NCI-H82 treated with DMSO at 0.1 percent for 48 hours (cell line): ENCODE measurements around the gene LYPD3.

Source experiments
- DNase-seq: peaks from one replicate; lab custom pipeline; 2025; ENCODE audit not compliant: unreplicated experiment; lab: John Stamatoyannopoulos, UW

Gene LYPD3

DNA sequence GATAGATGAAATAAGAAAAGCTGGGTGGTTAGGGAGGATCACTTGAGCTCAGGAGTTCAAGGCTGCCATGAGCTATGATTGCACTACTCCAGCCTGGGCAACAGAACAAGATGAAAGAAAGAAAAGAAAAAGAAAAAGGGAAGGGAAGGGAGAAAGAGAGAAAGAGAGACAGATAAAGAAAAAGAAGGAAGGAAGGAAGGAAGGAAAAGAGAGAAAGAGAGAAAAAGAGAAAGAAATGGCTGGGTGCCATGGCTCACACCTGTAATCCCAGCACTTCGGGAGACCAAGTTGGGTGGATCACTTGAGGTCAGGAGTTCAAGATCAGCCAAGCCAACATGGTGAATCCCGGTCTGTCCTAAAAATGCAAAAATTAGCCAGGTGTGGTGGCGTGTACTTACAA is 29.6 kb downstream of the LYPD3 start:
- no peak for DNase-seq

DNA sequence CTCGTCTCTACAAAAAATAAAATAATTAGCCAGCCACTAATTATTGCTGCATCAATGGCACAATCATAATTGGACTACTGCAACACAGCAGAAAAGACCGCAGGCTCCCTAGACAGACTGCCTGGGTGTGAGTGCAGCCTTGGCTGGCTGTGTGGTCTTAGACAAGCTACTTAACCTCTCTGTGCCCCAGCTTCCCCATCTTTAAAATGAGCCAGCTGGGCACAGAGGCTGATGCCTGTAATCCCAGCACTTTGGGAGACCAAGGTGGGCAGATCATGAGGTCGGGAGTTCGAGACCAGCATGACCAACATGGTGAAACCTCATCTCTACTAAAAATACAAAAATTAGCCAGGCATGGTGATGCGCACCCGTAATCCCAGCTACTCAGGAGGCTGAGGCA is 31.7 kb downstream of the LYPD3 start:
- DNase-seq = no peak

DNA sequence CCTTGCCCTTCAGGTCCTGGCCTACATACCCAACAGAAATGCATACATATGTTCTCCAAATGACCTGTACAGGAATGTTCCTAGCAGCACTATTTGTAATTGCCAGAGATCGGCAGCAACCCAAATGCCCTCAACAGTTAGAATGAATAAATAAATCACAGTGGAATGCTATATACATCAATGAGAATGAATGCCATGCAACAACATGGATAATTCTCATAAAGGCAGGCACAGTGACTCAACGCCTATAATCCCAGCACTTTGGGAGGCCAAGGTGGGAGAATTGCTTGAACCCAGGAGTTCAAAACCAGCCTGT is 32.1 kb downstream of the LYPD3 start:
- DNase-seq = no peak

DNA sequence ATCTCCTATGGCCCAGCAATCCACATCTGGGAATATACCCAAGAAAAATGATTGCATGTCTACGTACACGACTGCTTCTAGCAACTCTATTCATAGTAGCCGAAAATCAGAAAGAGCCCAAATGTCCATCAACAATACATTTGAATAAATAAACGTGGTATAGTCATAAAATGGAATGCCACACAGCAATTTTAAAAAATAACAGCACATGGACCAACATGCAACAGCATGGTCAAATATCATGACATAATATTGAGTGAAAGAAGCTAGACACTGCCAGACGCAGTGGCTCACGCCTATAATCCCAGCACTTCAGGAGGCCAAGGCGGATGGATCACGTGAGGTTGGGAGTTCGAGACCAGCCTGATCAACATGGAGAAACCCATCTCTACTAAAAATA is 34.4 kb downstream of the LYPD3 start:
- DNase-seq = no peak

DNA sequence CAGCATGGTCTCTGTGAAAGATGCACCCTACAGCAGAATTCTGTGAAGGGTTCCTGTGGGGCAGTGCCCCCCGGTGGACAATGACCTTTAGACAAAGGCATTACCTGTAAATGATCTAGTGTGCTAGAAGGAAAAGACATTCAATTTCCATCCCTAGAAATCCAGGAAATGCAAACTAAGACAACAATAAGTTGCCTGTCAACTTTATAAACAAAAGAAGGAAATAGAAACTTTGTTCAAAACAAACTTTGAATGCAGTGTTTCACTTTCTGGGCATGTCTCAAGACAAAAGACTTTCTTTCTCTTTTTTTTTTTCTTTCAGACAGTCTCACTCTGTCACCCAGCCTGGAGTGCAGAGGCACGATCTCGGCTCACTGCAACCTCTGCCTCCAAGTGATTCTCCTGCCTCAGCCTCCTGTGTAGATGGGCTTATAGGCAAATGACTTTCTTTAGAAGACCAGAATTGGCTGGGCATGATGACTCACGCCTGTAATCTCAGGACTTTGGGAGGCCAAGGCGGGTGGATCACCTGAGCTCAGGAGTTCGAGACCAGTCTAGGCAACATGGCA is 35.2 kb downstream of the LYPD3 start:
- no peak for DNase-seq

DNA sequence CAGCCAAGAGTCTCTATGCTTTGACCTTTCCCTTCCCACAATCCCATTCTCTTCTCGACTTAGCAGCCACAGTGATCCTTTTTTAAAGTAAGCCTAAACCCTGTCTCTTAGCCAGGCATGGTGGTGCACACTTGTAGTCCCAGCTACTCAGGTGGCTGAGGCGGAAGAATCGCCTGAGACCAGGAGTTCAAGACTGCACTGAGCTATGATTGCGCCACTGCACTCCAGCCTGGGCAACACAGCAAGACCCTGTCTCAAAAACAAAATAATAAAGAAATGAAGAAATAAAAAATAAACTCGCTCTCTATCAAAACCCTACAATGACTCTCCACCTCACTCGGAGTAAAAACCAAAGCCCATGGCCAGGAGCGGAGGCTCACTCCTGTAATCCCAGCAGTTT is 36.0 kb downstream of the LYPD3 start:
- no peak for DNase-seq

DNA sequence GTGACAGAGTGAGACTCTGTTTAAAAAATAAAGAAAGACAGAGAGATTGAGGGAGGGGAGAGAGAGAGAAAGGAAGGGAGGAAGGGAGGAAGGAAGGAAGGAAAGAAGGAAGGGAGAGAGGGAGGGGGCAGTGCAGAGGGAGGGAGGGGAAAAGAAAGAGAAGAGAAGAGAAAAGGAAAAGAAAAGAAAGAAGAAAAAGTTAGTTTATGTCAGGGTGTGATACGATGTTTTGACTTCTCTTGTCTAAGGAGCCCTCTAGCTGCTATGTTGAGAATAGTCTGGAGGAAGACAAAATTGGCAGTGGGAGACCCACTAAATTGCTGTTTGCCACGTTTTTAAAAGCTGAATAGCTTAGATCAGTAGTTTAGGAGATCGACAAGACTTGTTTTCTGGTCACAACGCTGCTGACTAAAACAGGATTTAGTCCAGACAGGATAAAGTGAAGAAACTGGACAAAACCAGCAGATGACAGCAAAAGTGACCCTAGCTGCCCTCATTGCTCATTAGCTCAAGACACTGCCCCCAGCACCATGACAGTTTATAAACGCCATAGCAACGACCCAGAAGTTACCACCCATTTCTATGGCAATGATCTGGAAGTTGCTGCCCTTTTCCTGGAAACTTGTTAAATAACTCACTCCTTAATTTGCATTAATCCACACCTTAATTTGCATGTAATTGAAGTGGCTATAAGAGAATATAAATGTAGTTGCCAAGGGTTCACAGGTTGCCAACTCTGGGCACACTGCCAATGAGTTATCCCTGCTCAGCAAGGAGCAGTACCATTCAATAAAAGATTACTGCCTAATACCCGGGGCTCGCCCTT is 39.6 kb downstream of the LYPD3 start:
- no peak for DNase-seq

DNA sequence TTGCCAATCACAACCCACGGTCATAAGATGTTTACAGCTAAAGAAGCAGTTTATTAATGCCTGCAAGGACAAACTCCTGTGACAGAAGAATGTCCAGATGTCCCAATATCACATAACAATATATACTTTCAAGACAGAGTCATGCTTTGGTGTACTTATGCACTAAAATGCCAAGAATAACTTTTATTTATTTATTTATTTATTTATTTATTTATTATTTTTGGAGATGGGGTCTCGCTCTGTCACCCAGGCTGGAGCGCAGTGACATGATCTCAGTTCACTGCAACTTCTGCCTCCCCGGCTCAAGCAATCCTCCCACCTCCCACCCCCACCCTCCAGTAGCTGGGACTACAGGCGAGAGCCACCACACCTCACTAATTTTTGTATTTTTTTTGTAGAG is 41.6 kb downstream of the LYPD3 start:
- no peak for DNase-seq

DNA sequence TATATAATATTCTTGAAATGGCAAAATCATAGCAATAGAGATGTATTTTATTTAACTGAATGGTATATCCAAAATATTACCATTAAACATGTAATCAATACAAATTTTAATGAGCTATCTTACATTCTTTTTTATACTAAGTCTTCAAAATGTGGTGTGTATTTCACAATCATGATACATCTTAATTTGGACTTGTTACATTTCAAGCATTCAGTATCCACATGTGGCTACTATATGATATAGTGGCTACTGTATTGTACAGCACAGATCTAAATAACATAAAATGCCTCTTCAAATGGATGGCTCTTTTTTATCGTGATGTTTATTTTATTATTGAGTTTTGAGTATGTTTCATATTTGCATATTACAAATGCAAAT is 42.7 kb downstream of the LYPD3 start:
- DNase-seq = no peak

DNA sequence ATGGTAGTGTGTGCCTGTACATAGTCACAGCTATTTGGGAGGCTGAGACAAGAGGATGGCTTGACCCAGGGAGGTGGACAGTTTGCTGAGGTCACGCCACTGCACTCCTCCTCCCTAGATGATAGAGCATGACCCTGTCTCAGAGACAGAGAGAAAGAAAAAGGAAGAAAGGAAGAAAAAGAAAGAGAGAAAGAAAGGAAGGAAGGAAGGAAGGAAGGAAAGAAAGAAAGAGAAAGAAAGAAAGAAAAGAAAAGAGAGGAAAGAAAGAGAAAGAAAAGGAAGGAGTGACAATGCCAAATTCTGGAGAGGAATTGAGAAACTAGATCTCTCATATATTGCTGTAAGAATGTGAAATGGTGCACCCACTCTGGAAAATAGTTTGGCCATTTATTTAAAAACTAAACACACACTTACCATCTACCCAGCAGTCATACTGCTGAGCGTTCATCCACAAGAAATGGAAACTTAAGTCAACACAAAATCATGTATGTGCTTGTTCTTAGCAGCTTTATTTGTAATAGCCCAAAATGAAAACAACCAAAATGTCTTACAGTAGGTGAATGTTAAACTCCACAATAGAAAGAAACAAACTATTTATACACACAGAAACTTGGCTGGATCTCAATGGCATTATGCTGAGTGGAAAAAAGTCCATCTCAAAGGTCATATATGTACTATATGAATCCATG is 43.3 kb downstream of the LYPD3 start:
- no peak for DNase-seq

DNA sequence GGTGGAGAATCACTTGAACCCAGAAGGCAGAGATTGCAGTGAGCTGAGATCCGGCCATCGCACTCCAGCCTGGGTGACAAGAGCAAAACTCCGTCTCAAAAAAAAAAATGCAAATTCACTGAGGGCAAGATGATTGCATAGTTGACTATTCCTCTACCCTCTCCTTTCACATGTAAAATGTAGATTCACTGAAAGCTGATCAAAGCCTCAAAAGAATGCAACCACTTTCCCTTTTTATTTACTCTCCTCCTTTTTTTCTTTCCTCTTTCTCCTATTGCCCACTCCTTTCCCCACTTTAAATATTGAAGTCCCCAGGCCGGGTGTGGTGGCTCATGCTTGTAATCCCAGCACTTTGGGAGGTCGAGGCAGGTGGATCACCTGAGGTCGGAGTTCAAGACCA is 44.5 kb downstream of the LYPD3 start:
- DNase-seq = no peak

DNA sequence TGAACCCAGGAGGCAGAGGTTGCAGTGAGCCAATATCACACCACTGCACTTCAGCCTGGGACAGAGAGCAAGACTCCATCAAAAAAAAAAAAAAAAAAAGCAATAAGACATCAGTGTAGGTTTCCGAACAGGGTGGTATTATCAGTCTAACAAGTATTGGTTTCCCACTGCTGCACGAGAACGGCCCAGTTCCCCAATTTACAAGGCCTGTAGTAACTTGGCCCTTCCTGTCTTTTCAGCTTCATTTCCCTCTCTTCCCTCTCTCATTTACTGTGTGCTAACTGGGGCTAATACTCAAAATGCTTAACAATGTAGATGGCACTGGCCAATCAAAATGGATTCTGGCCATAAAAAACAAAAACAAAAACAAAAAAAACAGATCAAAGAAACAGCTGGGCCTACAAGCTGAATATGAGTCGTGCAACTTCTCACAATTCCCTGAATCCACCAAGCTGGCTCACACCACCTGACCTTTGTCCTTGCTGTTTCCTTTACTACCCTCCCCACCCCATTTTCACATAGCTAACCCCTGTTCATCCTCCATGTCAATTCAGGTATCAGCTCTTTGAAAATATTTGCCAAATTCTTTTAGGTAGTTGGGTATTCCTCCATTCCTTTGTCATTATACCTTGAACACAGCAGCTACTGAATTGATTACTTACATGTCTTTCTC is 48.3 kb downstream of the LYPD3 start:
- no peak for DNase-seq

DNA sequence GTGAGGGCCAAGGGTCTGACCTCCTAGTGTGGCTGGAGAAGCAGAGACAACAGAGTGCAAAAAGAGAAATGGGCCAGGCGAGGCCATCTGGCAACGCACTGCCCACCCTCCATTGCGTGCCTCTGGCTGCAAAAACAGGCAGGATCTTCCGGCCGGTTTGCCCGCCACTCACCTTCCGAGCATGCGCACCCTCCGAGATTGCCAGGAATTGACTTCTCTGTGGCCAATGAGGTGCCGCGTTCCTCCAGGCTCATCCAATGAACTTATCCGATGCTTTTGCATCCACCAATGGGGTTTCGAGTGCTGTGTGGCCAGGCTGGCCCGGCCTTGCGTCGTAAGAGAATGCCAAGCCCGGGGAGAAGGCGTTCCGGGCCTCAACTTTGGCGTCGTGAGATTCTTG is 50.9 kb downstream of the LYPD3 start, which contains the start of gene TEX101:
TEX101 (plus strand) TSS at position 337 of the 400 bp plus-strand sequence. CDS start 1,030 bp downstream, outside the sequence.
- no peak for DNase-seq

DNA sequence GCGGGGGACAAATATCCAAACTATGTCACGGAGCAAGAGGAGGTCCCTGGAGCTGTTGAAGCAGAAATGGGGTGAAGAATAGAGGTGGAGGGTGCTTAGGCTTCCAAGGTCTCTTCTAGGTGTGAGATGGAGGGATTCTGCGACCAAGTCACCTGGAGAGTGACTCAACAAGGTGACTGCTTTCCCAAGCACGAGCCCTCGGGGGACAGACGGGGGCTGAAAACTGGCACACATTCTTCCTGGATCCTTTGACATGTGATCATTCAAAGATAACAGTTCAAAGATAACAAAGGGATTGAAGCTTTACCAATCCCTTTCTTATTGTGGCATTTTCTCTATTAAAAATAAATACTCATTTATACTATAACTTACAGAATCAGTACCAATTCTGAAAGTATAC is 53.0 kb downstream of the LYPD3 start:
- DNase-seq = no peak
